HepG2 (cell line): ENCODE data around the gene OFD1. TPM values are rescaled to one million over a fixed set of nuclear protein-coding genes. Genes with fewer than 3 reads are reported as not detected.

Experiments
- ATAC-seq: fragments of 200-7000 bp; cut with Tn5 transposase; 3 replicates; pipeline ENCODE4 v1.9.1; 2020; ENCODE audit warnings: mild to moderate bottlenecking, moderate library complexity
- BruUV-seq: library from RNA; stranded (reverse); fragments of 400-500 nt; replicated peaks from 2 replicates; lab custom pipeline; 2021; lab: Mats Ljungman, UMichigan
- CTCF ChIA-PET: fragments of 300-600 bp; formaldehyde crosslinking; extraction: SDS; loops from one replicate; lab custom pipeline; 2021; ENCODE audit warnings: low total read pairs, inconsistent platforms, low intra/inter-chr PET ratio; lab: Yijun Ruan, JAX
- POLR2A ChIA-PET: fragments of 350-600 bp; sonication (Branson Sonifier 250); formaldehyde crosslinking; loops from one replicate; lab custom pipeline; 2020; ENCODE audit warnings: antibody characterized with exemption, inconsistent platforms; lab: Yijun Ruan, JAX
- DNase-seq: peaks from one replicate; pipeline ENCODE4 v3.0.0-alpha.2; 2015; ENCODE audit warnings: low spot score
- FAIRE-seq: peaks from 3 replicates; lab custom pipeline; 2011; peaks lifted over from hg19 to GRCh38; lab: Jason Lieb, UNC
- H2AFZ ChIP-seq: one replicate; pipeline ENCODE4 v1.6.1; 2011; ENCODE audit warnings: low read length, inconsistent platforms
- H3K27ac ChIP-seq: fragments of 300-600 bp; 3 replicates; pipeline ENCODE4 v1.8.0; 2011; ENCODE audit warnings: mixed run types, mild to moderate bottlenecking, mixed read lengths, low read length, inconsistent platforms; ENCODE audit not compliant: insufficient read depth; ENCODE audit errors: extremely low read length
- H3K27me3 ChIP-seq, 2 experiments: fragments of 200-600 bp in 1 of 2; 2 replicates in 1 of 2; 3 replicates in 1 of 2; pipeline versions ENCODE4 v1.6.0 to v1.8.0; 2011; ENCODE audit warnings: low read length in 2 of 2, mild to moderate bottlenecking in 2 of 2, moderate library complexity in 2 of 2, inconsistent platforms in 1 of 2; ENCODE audit not compliant: insufficient read depth in 2 of 2, control insufficient read depth in 1 of 2
- H3K36me3 ChIP-seq, 2 experiments: fragments of 200-600 bp in 1 of 2; replicated peaks in 1 of 2; 2 replicates in 1 of 2; 3 replicates in 1 of 2; pipeline versions ENCODE4 v1.5.1 to v1.8.0; 2011; ENCODE audit warnings: low read length in 2 of 2, inconsistent platforms in 1 of 2; ENCODE audit not compliant: insufficient read depth in 2 of 2, control insufficient read depth in 1 of 2
- H3K4me1 ChIP-seq: 2 replicates; pipeline ENCODE4 v1.5.1; 2012; ENCODE audit warnings: low read length, inconsistent platforms; ENCODE audit not compliant: insufficient read depth
- H3K4me2 ChIP-seq: 2 replicates; pipeline ENCODE4 v1.6.0; 2011; ENCODE audit warnings: low read depth, low read length, inconsistent platforms
- H3K4me3 ChIP-seq, 3 experiments: fragments of 200-600 bp in 1 of 3; sonication (generic), shearing (Covaris generic) in 1 of 3; replicated peaks in 1 of 3; 2 replicates each; pipeline ENCODE4 v1.5.1; 2011 to 2016; ENCODE audit warnings: low read length in 3 of 3, inconsistent platforms in 2 of 3, low read depth in 2 of 3, mild to moderate bottlenecking in 2 of 3, control low read depth in 1 of 3, mixed read lengths in 1 of 3; ENCODE audit not compliant: insufficient read depth in 1 of 3
- H3K79me2 ChIP-seq: one replicate; pipeline ENCODE4 v1.6.1; 2011; ENCODE audit warnings: low read length, inconsistent platforms; ENCODE audit not compliant: insufficient read depth
- H3K9ac ChIP-seq: 2 replicates; pipeline ENCODE4 v1.6.0; 2011; ENCODE audit warnings: mild to moderate bottlenecking, low read depth, low read length, inconsistent platforms; ENCODE audit not compliant: insufficient read depth
- H3K9me3 ChIP-seq: 2 replicates; pipeline ENCODE4 v1.5.1; 2012; ENCODE audit warnings: mild to moderate bottlenecking, low read length
- H4K20me1 ChIP-seq: 2 replicates; pipeline ENCODE4 v1.6.0; 2011; ENCODE audit warnings: inconsistent platforms, mild to moderate bottlenecking, low read length, moderate library complexity; ENCODE audit not compliant: insufficient read depth
- AHDC1 ChIP-seq: sonication (generic); formaldehyde crosslinking; IDR thresholded peaks from 2 replicates; pipeline ENCODE4 v1.5.1; 2020; ENCODE audit warnings: mild to moderate bottlenecking, missing genetic modification reagents, borderline replicate concordance
- CAMTA2 ChIP-seq: sonication (generic); formaldehyde crosslinking; IDR thresholded peaks from 2 replicates; pipeline ENCODE4 v1.4.0; 2020; ENCODE audit warnings: mild to moderate bottlenecking, missing genetic modification reagents, borderline replicate concordance
- NFKBIZ ChIP-seq: IDR thresholded peaks from 2 replicates; pipeline ENCODE4 v1.6.1; 2018; ENCODE audit warnings: missing genetic modification reagents, missing compliant biosample characterization
- NFRKB ChIP-seq: fragments of 450-650 bp; IDR thresholded peaks from 2 replicates; pipeline ENCODE4 v1.6.1; 2017
- POLR2A ChIP-seq, 2 experiments: IDR thresholded peaks; 2 replicates each; pipeline ENCODE4 v1.6.1; 2011; ENCODE audit warnings: low read depth in 2 of 2, low read length in 2 of 2, mild to moderate bottlenecking in 1 of 2, moderate library complexity in 1 of 2; ENCODE audit not compliant: insufficient read depth in 1 of 2
- RBM39 ChIP-seq: fragments of 200-400 bp; formaldehyde crosslinking; IDR thresholded peaks from one replicate; pipeline ENCODE4 v1.6.1; 2018; ENCODE audit warnings: antibody characterized with exemption, mild to moderate bottlenecking, low read depth, low read length; ENCODE audit not compliant: poor library complexity, severe bottlenecking
- SNAPC2 ChIP-seq: sonication (generic); formaldehyde crosslinking; IDR thresholded peaks from 2 replicates; pipeline ENCODE4 v1.8.1; 2022; ENCODE audit warnings: mild to moderate bottlenecking, missing genetic modification reagents
- SP5 ChIP-seq: IDR thresholded peaks from 2 replicates; pipeline ENCODE4 v1.6.1; 2016; ENCODE audit warnings: low read depth, borderline replicate concordance
- ZNF296 ChIP-seq: sonication (generic); formaldehyde crosslinking; conservative IDR thresholded peaks from 2 replicates; pipeline ENCODE4 v1.5.0; 2020; ENCODE audit warnings: mild to moderate bottlenecking, missing genetic modification reagents
- ZNF331 ChIP-seq: sonication (generic); formaldehyde crosslinking; IDR thresholded peaks from 2 replicates; pipeline ENCODE4 v1.4.0; 2020; ENCODE audit warnings: missing genetic modification reagents
- ZNF605 ChIP-seq: sonication (generic); formaldehyde crosslinking; IDR thresholded peaks from 2 replicates; pipeline ENCODE4 v1.8.0; 2022; ENCODE audit warnings: mild to moderate bottlenecking, missing genetic modification reagents
- ZNF777 ChIP-seq: sonication (generic); formaldehyde crosslinking; IDR thresholded peaks from 2 replicates; pipeline ENCODE4 v1.4.0; 2020; ENCODE audit warnings: missing genetic modification reagents
- WGBS: methylation state at CpG from one replicate; pipeline ENCODE4 v1.1.6; 2017; ENCODE audit warnings: low lambda C conversion rate; 5-methylcytosine and 5-hydroxymethylcytosine counted together
- in situ Hi-C: cut with HindIII; loops from 2 replicates; pipeline ENCODE4 v1.10.0; 2017; ENCODE audit warnings: low pct_unique_long_range_greater_than_20kb; ENCODE audit not compliant: extremely low pct_ligation_motif_present
- intact Hi-C: fragments of 100-400 bp; cut with micrococcal nuclease; formaldehyde crosslinking; loops from one replicate; pipeline ENCODE4 v1.10.0; 2022; ENCODE audit not compliant: unreplicated experiment
- polyA plus RNA-seq, 8 experiments: library from polyadenylated mRNA; depleted of rRNA in 3 of 8; stranded (reverse) in 7 of 8; unstranded in 1 of 8; fragments of >200 nt; fragmentation: Illumina TruSeq in 4 of 8; extraction: Trizol in 4 of 8; gene quantifications; 2 replicates each; pipeline versions ENCODE4 v1.2.1 to v1.2.3, GENCODE V29; 2011 to 2016; ENCODE audit warnings: low read depth in 4 of 8, missing spikeins in 1 of 8, mixed read lengths in 1 of 8; ENCODE audit not compliant: insufficient read depth in 1 of 8
- total RNA-seq, 5 experiments: library from RNA; depleted of rRNA; stranded (reverse); fragments of >200 nt; fragmentation: Illumina TruSeq; extraction: Trizol; gene quantifications; 2 replicates each; pipeline ENCODE4 v1.2.3, GENCODE V29; 2016; ENCODE audit warnings: low read depth in 1 of 5
- TF ChIP-seq, protein P1 (sequence below): IDR thresholded peaks from 2 replicates; pipeline ENCODE4 v1.6.1; 2016; ENCODE audit warnings: missing biosample characterization, missing genetic modification reagents, low read depth
- TF ChIP-seq, protein P2 (sequence below), 2 experiments: sonication (generic) in 1 of 2; formaldehyde crosslinking in 1 of 2; IDR thresholded peaks; 2 replicates each; pipeline versions ENCODE4 v1.4.0 to v1.6.1; 2016 to 2020; ENCODE audit warnings: borderline replicate concordance in 1 of 2, low read depth in 1 of 2, mild to moderate bottlenecking in 1 of 2, missing genetic modification reagents in 1 of 2

Gene OFD1
- total and polyA plus RNA-seq, 2 of the 13 experiments (the other 11 are each of a cell fraction or from before 2014, with no cell fraction given): 14.9 to 16.4 TPM

GRCh38 chrX:13756381-13756780, 21.8 kb downstream of the OFD1 start:
- no peak for DNase-seq
- H2AFZ ChIP-seq: no peak overlapping the region
- intact Hi-C loops: no loop called here
- no peak overlapping the region for H3K4me2 ChIP-seq
- no peaks in the 10 kb centered on the region for H4K20me1 ChIP-seq
- H3K4me1 ChIP-seq: no peaks in the 10 kb centered on the region
- in situ Hi-C loops: loop anchor here (25.0 kb wide), 1 partner anchor 244 kb away; no protein-coding TSS in a partner anchor
- BruUV-seq: no TSS peak
- ChIA-PET CTCF (no interaction called here), POLR2A (interaction anchor here (0.6 kb wide), 1 partner anchor 43 kb away, joined by 4 read pairs; no protein-coding TSS in a partner anchor)
- no peak for FAIRE-seq
- no peaks in the 10 kb centered on the region for H3K27me3 ChIP-seq
- no peak overlapping the region for H3K4me3 ChIP-seq
- ATAC-seq: no peak
- no peaks in the 10 kb centered on the region for H3K9me3 ChIP-seq
- H3K36me3 ChIP-seq: peaks cover 2 to 28% of the 10 kb centered on the region in 2 experiments; a peak in 3 of 5 replicates
- 97% methylated on average over 4 of the region's 4 CpGs for WGBS
- H3K27ac ChIP-seq: no peak overlapping the region
- no peak overlapping the region for H3K9ac ChIP-seq
- no peaks in the 10 kb centered on the region for H3K79me2 ChIP-seq
- TF ChIP-seq SNAPC2 (CRISPR knock-in tag): no peak
- TF ChIP-seq NFRKB: no peak
- TF ChIP-seq ZNF605 (CRISPR knock-in tag): no peak
- TF ChIP-seq, protein P1, sequence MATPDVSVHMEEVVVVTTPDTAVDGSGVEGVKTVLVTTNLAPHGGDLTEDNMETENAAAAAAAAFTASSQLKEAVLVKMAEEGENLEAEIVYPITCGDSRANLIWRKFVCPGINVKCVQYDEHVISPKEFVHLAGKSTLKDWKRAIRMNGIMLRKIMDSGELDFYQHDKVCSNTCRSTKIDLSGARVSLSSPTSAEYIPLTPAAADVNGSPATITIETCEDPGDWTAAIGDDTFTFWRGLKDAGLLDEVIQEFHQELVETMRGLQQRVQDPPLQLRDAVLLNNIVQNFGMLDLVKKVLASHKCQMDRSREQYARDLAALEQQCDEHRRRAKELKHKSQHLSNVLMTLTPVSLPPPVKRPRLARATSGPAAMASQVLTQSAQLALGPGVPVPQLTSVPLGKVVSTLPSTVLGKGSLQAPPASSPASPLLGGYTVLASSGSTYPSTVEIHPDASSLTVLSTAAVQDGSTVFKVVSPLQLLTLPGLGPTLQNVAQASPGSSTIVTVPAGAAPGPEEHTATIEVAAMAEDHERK (CRISPR knock-in tag): no peak
- no peak for TF ChIP-seq SP5 (CRISPR knock-in tag)
- no peak for TF ChIP-seq ZNF777 (CRISPR knock-in tag)
- TF ChIP-seq ZNF331 (CRISPR knock-in tag): no peak
- TF ChIP-seq NFKBIZ (CRISPR knock-in tag): no peak
- no peak for TF ChIP-seq RBM39
- no peak for TF ChIP-seq ZNF296 (CRISPR knock-in tag)
- TF ChIP-seq POLR2A (IDR thresholded peaks at IDR 0.05; ENCODE audit: insufficient read depth in 1 of 2, low read depth in 2 of 2, low read length in 2 of 2): no peak
- TF ChIP-seq, protein P2, sequence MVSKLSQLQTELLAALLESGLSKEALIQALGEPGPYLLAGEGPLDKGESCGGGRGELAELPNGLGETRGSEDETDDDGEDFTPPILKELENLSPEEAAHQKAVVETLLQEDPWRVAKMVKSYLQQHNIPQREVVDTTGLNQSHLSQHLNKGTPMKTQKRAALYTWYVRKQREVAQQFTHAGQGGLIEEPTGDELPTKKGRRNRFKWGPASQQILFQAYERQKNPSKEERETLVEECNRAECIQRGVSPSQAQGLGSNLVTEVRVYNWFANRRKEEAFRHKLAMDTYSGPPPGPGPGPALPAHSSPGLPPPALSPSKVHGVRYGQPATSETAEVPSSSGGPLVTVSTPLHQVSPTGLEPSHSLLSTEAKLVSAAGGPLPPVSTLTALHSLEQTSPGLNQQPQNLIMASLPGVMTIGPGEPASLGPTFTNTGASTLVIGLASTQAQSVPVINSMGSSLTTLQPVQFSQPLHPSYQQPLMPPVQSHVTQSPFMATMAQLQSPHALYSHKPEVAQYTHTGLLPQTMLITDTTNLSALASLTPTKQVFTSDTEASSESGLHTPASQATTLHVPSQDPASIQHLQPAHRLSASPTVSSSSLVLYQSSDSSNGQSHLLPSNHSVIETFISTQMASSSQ (IDR thresholded peaks at IDR 0.05; ENCODE audit: low read depth): no peak
- TF ChIP-seq, protein P2 (CRISPR knock-in tag; IDR thresholded peaks at IDR 0.05; ENCODE audit: borderline replicate concordance): no peak
- no peak for TF ChIP-seq CAMTA2 (CRISPR knock-in tag)
- TF ChIP-seq AHDC1 (CRISPR knock-in tag): no peak
